Activated naive CD8-positive, alpha-beta T cell treated with anti-CD3 and anti-CD28 coated beads for 36 hours (primary cell): ENCODE measurements around the gene PMM2. TPM values are rescaled to one million over a fixed set of nuclear protein-coding genes. Genes with fewer than 3 reads are reported as not detected.

Source experiments
- DNase-seq: peaks from one replicate; pipeline ENCODE4 v3.0.0; 2021
- H3K27ac Mint-ChIP-seq: one replicate; pipeline ENCODE4 v1.8.0; 2022; ENCODE audit warnings: mild to moderate bottlenecking, moderate library complexity, mixed read lengths
- H3K27me3 Mint-ChIP-seq: one replicate; pipeline ENCODE4 v1.8.0; 2022; ENCODE audit warnings: mild to moderate bottlenecking, mixed read lengths
- H3K36me3 Mint-ChIP-seq: one replicate; pipeline ENCODE4 v1.8.0; 2021; ENCODE audit warnings: mild to moderate bottlenecking, mixed read lengths
- H3K4me1 Mint-ChIP-seq: one replicate; pipeline ENCODE4 v1.8.0; 2021; ENCODE audit warnings: mixed read lengths
- H3K4me3 Mint-ChIP-seq: one replicate; pipeline ENCODE4 v1.8.0; 2022; ENCODE audit warnings: mild to moderate bottlenecking, moderate library complexity, mixed read lengths
- H3K9me3 Mint-ChIP-seq: one replicate; pipeline ENCODE4 v1.8.0; 2022; ENCODE audit warnings: mixed read lengths
- total RNA-seq, 2 experiments: library from RNA; stranded (reverse); gene quantifications; one replicate each; pipeline ENCODE4 v1.2.3, GENCODE V29; 2021

PMM2 gene
- total RNA-seq, 2 experiments from 2014 or later = 59.0 to 59.8 TPM

- no peaks in the 10 kb centered on the region for H3K9me3 Mint-ChIP-seq
- H3K4me3 Mint-ChIP-seq = no peak overlapping the region
- no peak overlapping the region for H3K27ac Mint-ChIP-seq
- DNase-seq = no peak
- peaks cover 8% of the 10 kb centered on the region for H3K36me3 Mint-ChIP-seq
- H3K4me1 Mint-ChIP-seq = peaks cover 9% of the 10 kb centered on the region
- H3K27me3 Mint-ChIP-seq = peaks cover 7% of the 10 kb centered on the region
These were observed 89.2 kb downstream of the PMM2 start for GRCh38 chr16:8886593-8887430.

DNA sequence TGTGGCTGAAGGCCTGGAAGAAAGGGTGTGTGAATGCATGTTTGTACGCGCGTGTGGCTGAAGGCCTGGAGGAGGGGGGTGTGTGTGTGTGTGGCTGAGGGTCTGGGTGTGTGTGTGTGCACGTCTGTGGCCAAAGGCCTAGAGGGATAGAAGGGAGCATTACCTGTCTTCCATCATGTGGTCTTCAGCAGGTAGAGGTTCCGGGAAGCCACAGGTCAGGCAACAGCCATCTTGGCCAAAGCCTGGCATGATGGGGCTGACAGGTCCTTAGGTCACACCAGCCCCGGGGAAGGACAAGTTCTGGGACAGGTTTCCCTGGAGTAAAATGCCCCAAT lies 89.8 kb downstream of the PMM2 start:
- no peaks in the 10 kb centered on the region for H3K9me3 Mint-ChIP-seq
- H3K27ac Mint-ChIP-seq = no peak overlapping the region
- peaks cover 7% of the 10 kb centered on the region for H3K27me3 Mint-ChIP-seq
- peaks cover 11% of the 10 kb centered on the region for H3K36me3 Mint-ChIP-seq
- DNase-seq = no peak
- no peak overlapping the region for H3K4me3 Mint-ChIP-seq
- peaks cover 11% of the 10 kb centered on the region for H3K4me1 Mint-ChIP-seq

DNA sequence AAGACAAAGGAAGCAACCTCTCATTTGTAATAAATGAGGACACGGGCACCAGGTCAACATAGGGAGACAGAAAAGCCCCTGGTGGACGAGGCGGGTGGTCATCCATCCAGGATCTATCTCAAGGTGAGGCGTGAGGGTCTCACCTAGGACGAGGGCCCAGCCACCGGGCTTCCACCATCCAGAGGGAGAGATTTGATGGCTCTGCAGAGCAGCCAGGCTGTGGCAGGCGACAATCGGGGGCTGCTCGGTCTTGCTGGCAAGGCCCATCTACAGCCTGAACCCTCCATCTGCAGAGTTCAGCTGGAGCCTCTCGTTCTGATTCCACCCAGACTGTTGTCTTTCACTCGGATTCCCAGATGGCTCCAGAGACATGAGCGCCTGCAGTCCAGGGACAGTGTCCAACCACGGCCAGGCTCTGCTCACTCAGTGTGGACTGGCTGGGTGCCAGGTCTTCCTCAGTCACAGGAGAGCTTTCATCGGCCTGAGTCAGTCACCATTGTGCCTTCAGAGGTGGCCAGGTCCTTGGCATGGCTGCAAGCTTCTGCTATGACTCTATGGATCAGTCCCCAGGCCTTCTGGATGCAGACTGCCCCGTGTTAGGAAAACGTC lies 90.4 kb downstream of the PMM2 start:
- Mint-ChIP-seq H3K4me3 (no peak overlapping the region), H3K9me3 (no peaks in the 10 kb centered on the region), H3K4me1 (peaks cover 11% of the 10 kb centered on the region), H3K27me3 (peaks cover 7% of the 10 kb centered on the region), H3K36me3 (peaks cover 11% of the 10 kb centered on the region), H3K27ac (no peak overlapping the region)
- DNase-seq = no peak

DNA sequence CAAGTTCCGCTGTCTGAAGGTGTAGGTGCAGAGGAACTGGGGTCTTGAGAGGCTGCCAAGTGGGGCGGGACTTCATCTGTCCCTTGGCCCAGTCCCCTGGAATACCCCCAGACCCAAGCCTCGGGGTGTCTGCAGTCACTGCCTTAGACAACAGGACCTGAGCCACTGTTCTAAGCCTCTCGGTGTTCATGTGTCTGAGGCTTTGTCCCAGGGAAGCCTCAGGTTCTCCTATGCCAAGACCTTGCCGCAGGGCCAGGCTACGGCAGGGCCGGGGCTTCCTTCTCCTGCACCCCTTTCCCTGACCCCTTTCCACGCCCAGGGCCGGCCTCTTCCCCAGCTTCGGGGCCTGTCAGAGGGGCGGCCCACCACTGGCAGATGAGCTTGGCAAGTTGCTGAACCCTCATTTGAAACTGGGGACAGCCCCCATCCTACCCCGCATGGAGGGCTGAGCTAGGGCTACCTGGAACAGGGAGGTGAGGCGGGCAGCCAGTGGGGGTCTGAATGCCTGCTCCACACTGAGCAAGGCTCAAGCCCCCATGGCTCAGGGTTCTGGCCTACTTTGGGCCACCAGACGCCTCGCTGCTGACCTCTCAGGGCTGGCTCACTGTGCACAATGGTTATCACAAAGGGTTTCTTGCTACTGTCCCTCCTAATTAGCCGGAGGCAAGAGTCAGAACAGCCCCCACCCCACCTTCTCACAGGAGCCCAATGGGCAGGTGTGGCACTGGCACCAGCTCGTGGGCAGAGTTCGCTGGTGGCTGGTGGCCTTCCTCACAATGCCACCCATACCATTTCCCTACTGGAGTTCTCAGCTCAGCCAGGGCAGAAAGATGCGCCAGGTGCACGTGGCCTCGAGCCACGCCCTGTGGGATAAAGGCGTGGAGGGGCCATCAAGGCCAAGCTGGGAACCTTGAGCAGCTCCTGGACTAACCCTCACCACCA lies 91.6 kb downstream of the PMM2 start:
- Mint-ChIP-seq H3K9me3 (no peaks in the 10 kb centered on the region), H3K4me3 (no peak overlapping the region), H3K27me3 (peaks cover 7% of the 10 kb centered on the region), H3K4me1 (peaks cover 11% of the 10 kb centered on the region), H3K36me3 (peaks cover 11% of the 10 kb centered on the region), H3K27ac (no peak overlapping the region)
- DNase-seq = no peak

GRCh38 chr16:8889893-8890548 lies 92.4 kb downstream of the PMM2 start:
- DNase-seq = no peak
- Mint-ChIP-seq H3K27me3 (peaks cover 7% of the 10 kb centered on the region), H3K9me3 (no peaks in the 10 kb centered on the region), H3K4me1 (peaks cover 11% of the 10 kb centered on the region), H3K36me3 (peaks cover 17% of the 10 kb centered on the region), H3K27ac (no peak overlapping the region), H3K4me3 (no peak overlapping the region)

DNA sequence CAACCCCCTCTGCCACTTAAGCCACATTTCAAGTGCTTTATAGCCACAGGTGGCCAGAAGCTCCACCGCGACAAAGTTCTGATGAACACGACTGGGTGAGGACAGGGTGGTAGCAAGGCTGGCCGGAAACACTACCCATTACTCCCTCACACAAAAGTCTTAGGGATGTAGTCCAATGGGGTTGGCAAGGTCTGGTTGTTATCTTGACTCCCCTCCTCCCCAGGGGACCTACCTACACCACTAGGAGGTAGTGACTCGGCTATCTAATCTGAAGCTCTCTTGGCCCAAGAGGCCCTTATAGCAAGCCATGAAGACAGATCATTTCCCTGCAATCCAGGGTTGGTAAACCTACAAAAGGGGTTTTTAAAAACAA lies 92.9 kb downstream of the PMM2 start:
- Mint-ChIP-seq H3K36me3 (peaks cover 22% of the 10 kb centered on the region), H3K27me3 (peaks cover 5% of the 10 kb centered on the region), H3K4me1 (peaks cover 11% of the 10 kb centered on the region), H3K4me3 (no peak overlapping the region), H3K9me3 (no peaks in the 10 kb centered on the region), H3K27ac (peak overlapping the region; percentile 54)
- no peak for DNase-seq

DNA sequence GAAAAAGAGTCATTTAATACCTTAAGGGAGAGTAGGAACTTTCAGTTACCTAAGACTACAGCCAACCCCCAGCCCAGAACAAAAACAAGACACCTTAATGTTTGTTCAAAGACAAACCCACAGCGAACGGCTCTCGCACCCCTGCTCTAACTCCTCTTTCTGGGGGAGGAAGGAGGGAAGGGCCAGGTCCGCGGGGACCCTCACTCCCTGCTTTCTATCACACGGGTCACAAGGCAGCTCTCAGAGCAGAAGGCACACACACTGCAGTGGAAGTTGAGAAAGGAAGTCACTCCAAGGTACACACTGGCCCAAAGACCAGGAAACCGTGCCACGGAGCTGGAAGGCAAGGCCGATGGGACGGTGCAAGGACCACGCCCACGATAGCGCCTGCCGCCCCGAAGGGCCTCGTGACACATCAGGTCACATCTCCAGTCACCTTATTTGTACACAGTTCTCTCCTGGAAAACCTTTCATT lies 94.5 kb downstream of the PMM2 start:
- H3K4me3 Mint-ChIP-seq = no peak overlapping the region
- H3K4me1 Mint-ChIP-seq = peaks cover 3% of the 10 kb centered on the region
- H3K36me3 Mint-ChIP-seq = peaks cover 25% of the 10 kb centered on the region
- H3K27me3 Mint-ChIP-seq = no peaks in the 10 kb centered on the region
- H3K27ac Mint-ChIP-seq = peak overlapping the region; percentile 68
- no peak for DNase-seq
- no peaks in the 10 kb centered on the region for H3K9me3 Mint-ChIP-seq

DNA sequence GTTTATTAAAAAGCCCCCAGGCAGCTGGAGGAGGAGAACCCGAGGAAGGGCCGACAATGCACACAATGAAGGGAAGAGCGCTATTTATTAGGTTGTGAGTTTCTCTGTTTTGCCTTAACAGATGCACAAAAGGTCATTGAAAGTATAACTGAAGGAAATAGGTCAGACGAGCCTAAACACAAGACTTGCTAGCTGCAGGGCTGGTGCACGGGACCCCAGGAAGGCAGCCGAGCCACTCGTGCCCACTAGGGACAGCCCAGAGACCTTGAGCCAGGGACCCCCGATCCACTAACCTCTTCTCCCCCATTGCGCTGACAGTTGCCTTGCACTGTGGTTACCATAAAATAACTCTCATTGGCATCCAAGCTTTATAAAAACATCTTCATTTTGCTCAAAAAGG lies 95.8 kb downstream of the PMM2 start:
- H3K27ac Mint-ChIP-seq = peak overlapping the region; percentile 5
- H3K9me3 Mint-ChIP-seq = no peaks in the 10 kb centered on the region
- peaks cover 3% of the 10 kb centered on the region for H3K4me1 Mint-ChIP-seq
- peaks cover 32% of the 10 kb centered on the region for H3K36me3 Mint-ChIP-seq
- DNase-seq = no peak
- H3K4me3 Mint-ChIP-seq = no peak overlapping the region
- no peaks in the 10 kb centered on the region for H3K27me3 Mint-ChIP-seq

GRCh38 chr16:8893976-8894690 lies 96.5 kb downstream of the PMM2 start:
- peaks cover 39% of the 10 kb centered on the region for H3K36me3 Mint-ChIP-seq
- no peaks in the 10 kb centered on the region for H3K27me3 Mint-ChIP-seq
- no peak overlapping the region for H3K27ac Mint-ChIP-seq
- no peak for DNase-seq
- peaks cover 3% of the 10 kb centered on the region for H3K4me1 Mint-ChIP-seq
- H3K4me3 Mint-ChIP-seq = no peak overlapping the region
- H3K9me3 Mint-ChIP-seq = no peaks in the 10 kb centered on the region

- Mint-ChIP-seq H3K27ac (no peak overlapping the region), H3K4me1 (peaks cover 3% of the 10 kb centered on the region), H3K27me3 (no peaks in the 10 kb centered on the region), H3K4me3 (no peak overlapping the region), H3K9me3 (no peaks in the 10 kb centered on the region), H3K36me3 (peaks cover 39% of the 10 kb centered on the region)
- DNase-seq = no peak
These were observed 97.2 kb downstream of the PMM2 start for GRCh38 chr16:8894736-8895334.

- Mint-ChIP-seq H3K36me3 (peaks cover 39% of the 10 kb centered on the region), H3K27me3 (no peaks in the 10 kb centered on the region)
These were observed 101.2 kb downstream of the PMM2 start for GRCh38 chr16:8898660-8899318.

More at GRCh38 chr16:8898660-8899318, 101.2 kb downstream of the PMM2 start:
- Mint-ChIP-seq H3K4me1 (no peaks in the 10 kb centered on the region), H3K4me3 (no peak overlapping the region), H3K9me3 (no peaks in the 10 kb centered on the region), H3K27ac (peak overlapping the region; percentile 25)
- DNase-seq = no peak
